GM21723 (cell line): Measurements from ENCODE around the gene QKI.
A peak's percentile ranks its signal among the peaks of the same experiment; 100 is the strongest.
"Not testable (repeated sequence)": the region's sequence is repeated elsewhere in the genome, so short reads cannot be mapped to it uniquely, and the experiment has no call there.

Experiments
- ATAC-seq: cut with Tn5 transposase; IDR thresholded peaks from one replicate; pipeline ENCODE4 v1.9.1; 2021; ENCODE audit warnings: mild to moderate bottlenecking, moderate library complexity; ENCODE audit not compliant: unreplicated experiment

The QKI gene

GRCh38 chr6:163413345-163414116 lies 987 bp upstream of the QKI start:
- peak; percentile 53 for ATAC-seq

- ATAC-seq, result peak; percentile 1
Measured at GRCh38 chr6:163414946-163415619, 565 bp downstream of the QKI start.

GRCh38 chr6:163415620-163416556 lies 1.4 kb downstream of the QKI start:
- ATAC-seq, result peak; percentile 5

- no peak for ATAC-seq
Measured at GRCh38 chr6:163416557-163417253, 2.2 kb downstream of the QKI start.

- ATAC-seq, result no peak
Measured at GRCh38 chr6:163417595-163417994, 3.1 kb downstream of the QKI start.

- no peak for ATAC-seq
Measured at GRCh38 chr6:163418311-163419029, 4.0 kb downstream of the QKI start.

GRCh38 chr6:163419413-163420288 lies 5.1 kb downstream of the QKI start:
- no peak for ATAC-seq

- ATAC-seq, result no peak
Measured at GRCh38 chr6:163420289-163420614, 5.7 kb downstream of the QKI start.

- no peak for ATAC-seq
Measured at GRCh38 chr6:163422550-163422949, 8.0 kb downstream of the QKI start.

GRCh38 chr6:163423696-163424095 lies 9.2 kb downstream of the QKI start:
- no peak for ATAC-seq

- ATAC-seq, result peak; percentile 56
Measured at GRCh38 chr6:163427498-163428254, 13.2 kb downstream of the QKI start.

- ATAC-seq, result no peak
Measured at GRCh38 chr6:163428373-163428772, 13.9 kb downstream of the QKI start.

- no peak for ATAC-seq
Measured at GRCh38 chr6:163429858-163430448, 15.4 kb downstream of the QKI start.

GRCh38 chr6:163432300-163432699 lies 17.8 kb downstream of the QKI start:
- ATAC-seq, result no peak

- ATAC-seq, result not testable (repeated sequence)
Measured at GRCh38 chr6:163433486-163433885, 19.0 kb downstream of the QKI start.

- ATAC-seq, result no peak
Measured at GRCh38 chr6:163435023-163435422, 20.5 kb downstream of the QKI start.

GRCh38 chr6:163436843-163437242 lies 22.3 kb downstream of the QKI start:
- ATAC-seq, result no peak

GRCh38 chr6:163437466-163437865 lies 22.9 kb downstream of the QKI start:
- ATAC-seq, result no peak
